Measurements from ENCODE around the gene PTMS. TPM values are rescaled to one million over a fixed set of nuclear protein-coding genes. Genes with fewer than 3 reads are reported as not detected.

The PTMS gene
- total RNA-seq, 1 experiment from 2014 or later = 422 TPM

DNA sequence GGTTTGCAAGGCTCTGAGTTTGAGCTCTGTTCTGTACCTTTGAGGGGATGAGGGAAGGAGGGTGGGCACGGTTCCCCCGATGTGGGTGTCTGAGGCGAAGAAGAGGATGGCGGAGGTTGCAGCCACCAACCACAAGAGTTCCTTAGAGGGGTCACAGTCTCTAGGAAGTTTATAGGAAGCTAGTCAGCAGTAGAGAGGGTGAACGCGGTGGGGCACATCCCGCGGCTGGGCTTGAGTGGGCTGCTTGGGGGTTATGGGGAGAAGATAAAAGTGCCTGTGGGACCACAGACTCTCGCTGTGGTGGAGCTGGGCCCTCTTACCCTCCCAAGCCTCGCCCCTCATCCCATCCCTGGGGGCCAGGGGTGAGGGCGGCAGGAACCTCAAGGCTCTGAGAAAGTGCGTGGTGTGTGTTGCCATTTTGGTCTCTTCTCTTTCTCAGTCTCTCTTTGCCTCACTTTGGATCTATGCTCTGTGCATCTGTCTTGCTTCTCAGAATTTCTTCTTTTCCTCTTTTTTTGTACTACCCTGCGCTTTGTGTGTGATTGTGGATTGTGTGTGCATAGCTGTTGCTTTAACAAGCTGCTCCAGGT, 25.9 kb downstream of the PTMS start:
- Mint-ChIP-seq H3K4me3 (no peak overlapping the region), H3K27ac (peak overlapping the region in 1 of 3 experiments; percentile 57; a peak in 1 of 7 replicates), H3K9me3 (no peaks in the 10 kb centered on the region), H3K36me3 (ENCODE audit: insufficient read depth in 1 of 3, low read depth in 3 of 3) (no peaks in the 10 kb centered on the region; a peak in 1 of 7 replicates), H3K4me1 (peaks cover 20 to 27% of the 10 kb centered on the region in 2 experiments), H3K27me3 (ENCODE audit: low read depth) (peaks cover 41% of the 10 kb centered on the region)
- no peak overlapping the region for H2AFZ ChIP-seq (ENCODE audit: low read length)
- H3K4me1 ChIP-seq (ENCODE audit: insufficient read depth, low read length) = 0 out of 2 replicates have a peak, but pooled peaks cover 3% of the 10 kb centered on the region
- H3K18ac ChIP-seq (ENCODE audit: insufficient read length, low read depth, low read length) = no peak overlapping the region
- H3K23me2 ChIP-seq (ENCODE audit: insufficient read length, low read depth, low read length, poor library complexity, severe bottlenecking) = no peaks in the 10 kb centered on the region
- no peak overlapping the region for H3K23ac ChIP-seq (ENCODE audit: insufficient read length, low read depth, low read length)
- no CpG with 5 or more reads among the region's 13 CpGs for WGBS (ENCODE audit: extremely low coverage, insufficient read length, low lambda C conversion rate)
- H3K4ac ChIP-seq (ENCODE audit: low read depth, low read length) = no peak overlapping the region
- TF ChIP-seq, protein P1, sequence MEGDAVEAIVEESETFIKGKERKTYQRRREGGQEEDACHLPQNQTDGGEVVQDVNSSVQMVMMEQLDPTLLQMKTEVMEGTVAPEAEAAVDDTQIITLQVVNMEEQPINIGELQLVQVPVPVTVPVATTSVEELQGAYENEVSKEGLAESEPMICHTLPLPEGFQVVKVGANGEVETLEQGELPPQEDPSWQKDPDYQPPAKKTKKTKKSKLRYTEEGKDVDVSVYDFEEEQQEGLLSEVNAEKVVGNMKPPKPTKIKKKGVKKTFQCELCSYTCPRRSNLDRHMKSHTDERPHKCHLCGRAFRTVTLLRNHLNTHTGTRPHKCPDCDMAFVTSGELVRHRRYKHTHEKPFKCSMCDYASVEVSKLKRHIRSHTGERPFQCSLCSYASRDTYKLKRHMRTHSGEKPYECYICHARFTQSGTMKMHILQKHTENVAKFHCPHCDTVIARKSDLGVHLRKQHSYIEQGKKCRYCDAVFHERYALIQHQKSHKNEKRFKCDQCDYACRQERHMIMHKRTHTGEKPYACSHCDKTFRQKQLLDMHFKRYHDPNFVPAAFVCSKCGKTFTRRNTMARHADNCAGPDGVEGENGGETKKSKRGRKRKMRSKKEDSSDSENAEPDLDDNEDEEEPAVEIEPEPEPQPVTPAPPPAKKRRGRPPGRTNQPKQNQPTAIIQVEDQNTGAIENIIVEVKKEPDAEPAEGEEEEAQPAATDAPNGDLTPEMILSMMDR (conservative IDR thresholded peaks at IDR 0.05) = no peak
- H3K27me3 ChIP-seq (ENCODE audit: insufficient read depth, low read length) = no peaks in the 10 kb centered on the region; the same call in 1 of the 2 replicates
- H4K8ac ChIP-seq (replicated peaks; ENCODE audit: insufficient read length, low read depth, low read length) = no peak overlapping the region
- no peak overlapping the region for H3K9ac ChIP-seq (ENCODE audit: extremely low read depth, insufficient read length, low read length)
- no peak overlapping the region for H2BK15ac ChIP-seq (ENCODE audit: low read depth, low read length)
- no peaks in the 10 kb centered on the region for H3K9me3 ChIP-seq (ENCODE audit: control insufficient read depth, low read depth, low read length)
- no peak for DNase-seq
- H2BK120ac ChIP-seq (ENCODE audit: low read depth, low read length, poor library complexity, severe bottlenecking) = no peak overlapping the region
- no peaks in the 10 kb centered on the region for H3K79me1 ChIP-seq (ENCODE audit: insufficient read depth, low read depth, low read length, poor library complexity, severe bottlenecking)
- no peak overlapping the region for H2BK12ac ChIP-seq (ENCODE audit: insufficient read length, low read depth, low read length)
- H3K27ac ChIP-seq (ENCODE audit: insufficient read length, low read depth, low read length) = no peak overlapping the region
- no peak overlapping the region for H4K5ac ChIP-seq (ENCODE audit: insufficient read length, low read depth, low read length)
- no peaks in the 10 kb centered on the region for H3K79me2 ChIP-seq (ENCODE audit: insufficient read depth, low read length)
- no peak overlapping the region for H3K4me2 ChIP-seq (ENCODE audit: insufficient read depth, insufficient read length, low read length)
- H3K56ac ChIP-seq (ENCODE audit: insufficient read length, low read depth, low read length) = no peak overlapping the region
- H2BK5ac ChIP-seq (ENCODE audit: insufficient read length, low read length) = no peak overlapping the region
- no peaks in the 10 kb centered on the region for H4K20me1 ChIP-seq (ENCODE audit: control insufficient read depth, insufficient read depth, insufficient read length)
- H4K91ac ChIP-seq (ENCODE audit: insufficient read length, low read depth, low read length) = no peak overlapping the region
- H2BK20ac ChIP-seq (ENCODE audit: low read depth, low read length, poor library complexity, severe bottlenecking) = no peak overlapping the region
- H3T11ph ChIP-seq (ENCODE audit: low read length) = no peak overlapping the region
- H2AK5ac ChIP-seq (ENCODE audit: insufficient read length, low read length) = no peak overlapping the region
- H3K14ac ChIP-seq (ENCODE audit: insufficient read depth, low read length) = no peak overlapping the region
